Measurements from ENCODE around the gene HES1. TPM values are rescaled to one million over a fixed set of nuclear protein-coding genes. Genes with fewer than 3 reads are reported as not detected.

The HES1 gene
- total RNA-seq, 4 donors from 2014 or later: 23.1 to 50.9 (median 41.2) TPM

GRCh38 chr3:194162817-194163584 lies 27.1 kb downstream of the HES1 start:
- TF ChIP-seq POLR2A (IDR thresholded peaks at IDR 0.05) (no peak), CTCF (IDR thresholded peaks at IDR 0.05) (no peak)
- H3K4me1 ChIP-seq: no peaks in the 10 kb centered on the region
- no peaks in the 10 kb centered on the region for H3K9me3 ChIP-seq
- H3K4me3 ChIP-seq: no peak overlapping the region
- no peaks in the 10 kb centered on the region for H3K27me3 ChIP-seq
- H3K36me3 ChIP-seq: no peaks in the 10 kb centered on the region
- no peak for DNase-seq
- intact Hi-C loops (cut with DNase I; ENCODE audit: low total_unique reads): no loop called here
- H3K27ac ChIP-seq: no peak overlapping the region

- Histone ChIP-seq H3K4me3 (no peak overlapping the region), H3K27ac (no peak overlapping the region), H3K9me3 (no peaks in the 10 kb centered on the region), H3K4me1 (no peaks in the 10 kb centered on the region), H3K36me3 (no peaks in the 10 kb centered on the region), H3K27me3 (no peaks in the 10 kb centered on the region)
- TF ChIP-seq POLR2A (IDR thresholded peaks at IDR 0.05) (no peak), CTCF (IDR thresholded peaks at IDR 0.05) (no peak)
- intact Hi-C loops (cut with DNase I; ENCODE audit: low total_unique reads): no loop called here
- DNase-seq: no peak
Observed at GRCh38 chr3:194163697-194164096, 27.7 kb downstream of the HES1 start.

GRCh38 chr3:194164861-194165260 lies 28.9 kb downstream of the HES1 start:
- Histone ChIP-seq H3K36me3 (no peaks in the 10 kb centered on the region), H3K9me3 (no peaks in the 10 kb centered on the region), H3K4me3 (no peak overlapping the region), H3K27me3 (no peaks in the 10 kb centered on the region), H3K4me1 (no peaks in the 10 kb centered on the region), H3K27ac (no peak overlapping the region)
- no peak for TF ChIP-seq POLR2A (IDR thresholded peaks at IDR 0.05)
- TF ChIP-seq CTCF (IDR thresholded peaks at IDR 0.05): no peak
- DNase-seq: no peak
- intact Hi-C loops (cut with DNase I; ENCODE audit: low total_unique reads): no loop called here

GRCh38 chr3:194165271-194166018 lies 29.5 kb downstream of the HES1 start:
- DNase-seq: no peak
- no peaks in the 10 kb centered on the region for H3K27me3 ChIP-seq
- no peak overlapping the region for H3K27ac ChIP-seq
- H3K4me3 ChIP-seq: no peak overlapping the region
- no peak for TF ChIP-seq POLR2A (IDR thresholded peaks at IDR 0.05)
- TF ChIP-seq CTCF (IDR thresholded peaks at IDR 0.05): no peak
- no peaks in the 10 kb centered on the region for H3K36me3 ChIP-seq
- intact Hi-C loops (cut with DNase I; ENCODE audit: low total_unique reads): no loop called here
- H3K9me3 ChIP-seq: no peaks in the 10 kb centered on the region
- no peaks in the 10 kb centered on the region for H3K4me1 ChIP-seq

All from uterus (tissue), 4 donors.